ENCODE measurements around the gene GMCL1.

GRCh38 chr2:69858261-69858660 lies 28.8 kb downstream of the GMCL1 start:
- TF ChIP-seq EZH2 (IDR thresholded peaks at IDR 0.05; ENCODE audit: borderline replicate concordance, low read depth, low read length, poor library complexity, severe bottlenecking) (no peak), CTCF (conservative IDR thresholded peaks at IDR 0.05; ENCODE audit: low read depth, low read length) (no peak)
